Upper lobe of right lung (tissue), 1 donor: ENCODE data around the gene USB1. TPM values are rescaled to one million over a fixed set of nuclear protein-coding genes. Genes with fewer than 3 reads are reported as not detected.
A peak's percentile ranks its signal among the peaks of the same experiment; 100 is the strongest.

ENCODE experiments used
- ATAC-seq: fragments of 200-7000 bp; cut with Tn5 transposase; one replicate; pipeline ENCODE4 v1.9.1; 2020; ENCODE audit warnings: mild to moderate bottlenecking, moderate library complexity
- DNase-seq: peaks from one replicate; pipeline ENCODE4 v3.0.0-alpha.2; 2020
- H3K27ac ChIP-seq: fragments of 200-600 bp; one replicate; pipeline ENCODE4 v1.8.0; 2022
- H3K27me3 ChIP-seq: fragments of 200-600 bp; one replicate; pipeline ENCODE4 v1.8.0; 2022; ENCODE audit warnings: mild to moderate bottlenecking
- H3K36me3 ChIP-seq: fragments of 200-600 bp; one replicate; pipeline ENCODE4 v1.8.0; 2022
- H3K4me1 ChIP-seq: fragments of 200-600 bp; one replicate; pipeline ENCODE4 v1.8.0; 2022
- H3K4me3 ChIP-seq: fragments of 200-600 bp; one replicate; pipeline ENCODE4 v1.8.0; 2022; ENCODE audit warnings: mild to moderate bottlenecking
- H3K9me3 ChIP-seq: fragments of 200-600 bp; one replicate; pipeline ENCODE4 v1.8.0; 2022
- intact Hi-C: fragments of 100-400 bp; cut with DNase I; formaldehyde crosslinking; loops from one replicate; pipeline ENCODE4 v1.11.0; 2022
- total RNA-seq: library from RNA; stranded (reverse); fragmentation: NEBNext Ultra II Directional; extraction: Animal tissue kit (Norgen Biotek cat#: 25700); gene quantifications from one replicate; pipeline ENCODE4 v1.2.1, GENCODE V29; 2021
- TF ChIP-seq, protein P1 (sequence below): fragments of 200-600 bp; IDR thresholded peaks from one replicate; pipeline ENCODE4 v1.8.0; 2022; ENCODE audit warnings: antibody characterized with exemption
- donor health status: DM: no; HTN: yes; CAD: no; lungs with severe emphysema.

Gene USB1
- total RNA-seq, 1 donor from 2014 or later, result 37.4 TPM

GRCh38 chr16:58022601-58023371 is 21.6 kb downstream of the USB1 start:
- Histone ChIP-seq H3K27me3 (no peaks in the 10 kb centered on the region), H3K4me3 (no peak overlapping the region), H3K36me3 (peaks cover 18% of the 10 kb centered on the region), H3K9me3 (no peaks in the 10 kb centered on the region), H3K4me1 (peaks cover 35% of the 10 kb centered on the region), H3K27ac (no peak overlapping the region)
- TF ChIP-seq, protein P1, sequence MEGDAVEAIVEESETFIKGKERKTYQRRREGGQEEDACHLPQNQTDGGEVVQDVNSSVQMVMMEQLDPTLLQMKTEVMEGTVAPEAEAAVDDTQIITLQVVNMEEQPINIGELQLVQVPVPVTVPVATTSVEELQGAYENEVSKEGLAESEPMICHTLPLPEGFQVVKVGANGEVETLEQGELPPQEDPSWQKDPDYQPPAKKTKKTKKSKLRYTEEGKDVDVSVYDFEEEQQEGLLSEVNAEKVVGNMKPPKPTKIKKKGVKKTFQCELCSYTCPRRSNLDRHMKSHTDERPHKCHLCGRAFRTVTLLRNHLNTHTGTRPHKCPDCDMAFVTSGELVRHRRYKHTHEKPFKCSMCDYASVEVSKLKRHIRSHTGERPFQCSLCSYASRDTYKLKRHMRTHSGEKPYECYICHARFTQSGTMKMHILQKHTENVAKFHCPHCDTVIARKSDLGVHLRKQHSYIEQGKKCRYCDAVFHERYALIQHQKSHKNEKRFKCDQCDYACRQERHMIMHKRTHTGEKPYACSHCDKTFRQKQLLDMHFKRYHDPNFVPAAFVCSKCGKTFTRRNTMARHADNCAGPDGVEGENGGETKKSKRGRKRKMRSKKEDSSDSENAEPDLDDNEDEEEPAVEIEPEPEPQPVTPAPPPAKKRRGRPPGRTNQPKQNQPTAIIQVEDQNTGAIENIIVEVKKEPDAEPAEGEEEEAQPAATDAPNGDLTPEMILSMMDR, result no peak
- peak; percentile 92 for DNase-seq
- intact Hi-C loops, result loop anchor here (5.0 kb wide), 1 partner anchor 100 kb away; no protein-coding TSS in a partner anchor
- peak; percentile 14 for ATAC-seq

DNA sequence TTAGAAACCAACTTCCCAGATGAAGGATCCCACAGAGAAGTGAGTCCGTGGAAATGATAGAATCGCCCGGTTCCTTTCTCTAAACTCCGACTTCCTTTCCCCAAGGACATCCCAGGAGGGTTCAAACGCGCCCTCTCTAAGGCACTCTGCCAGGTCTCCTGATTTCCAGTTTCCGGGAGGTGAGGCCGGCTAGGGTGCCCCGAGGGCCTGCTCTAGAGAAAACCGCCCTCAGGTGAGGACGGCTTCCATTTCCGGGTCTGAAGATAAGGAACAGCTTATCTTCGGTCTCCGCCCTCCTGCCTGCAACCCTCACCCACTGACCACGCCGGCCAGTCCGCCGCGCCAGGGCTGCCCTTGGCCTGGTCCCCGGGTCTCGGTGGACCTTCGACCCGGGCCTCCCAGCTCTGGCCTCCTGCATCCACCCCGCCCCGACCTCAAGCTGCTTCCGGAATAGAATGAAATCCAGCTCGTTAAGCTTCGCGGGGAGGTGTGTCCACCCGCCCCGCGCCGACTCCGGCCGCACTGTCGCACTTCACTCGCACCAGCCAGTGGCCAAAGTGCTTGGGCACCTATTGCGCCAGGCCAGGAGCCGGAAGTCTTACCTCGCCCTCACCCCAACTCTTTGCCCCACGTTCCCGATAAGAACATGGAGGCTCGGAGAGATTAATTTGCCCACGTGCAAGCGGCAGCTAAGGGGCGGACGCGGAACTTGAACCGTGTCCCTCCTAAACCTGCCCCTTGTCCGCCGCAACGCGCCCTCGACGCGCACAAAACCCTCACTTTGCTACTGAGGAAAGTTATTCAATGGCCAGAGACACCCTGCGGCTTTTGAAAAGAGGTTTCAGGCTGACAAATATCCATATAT is 23.5 kb downstream of the USB1 start:
- intact Hi-C loops, result loop anchor here (5.0 kb wide), 1 partner anchor 98 kb away; no protein-coding TSS in a partner anchor
- peak; percentile 40 for ATAC-seq
- Histone ChIP-seq H3K36me3 (peaks cover 3% of the 10 kb centered on the region), H3K4me1 (peaks cover 49% of the 10 kb centered on the region), H3K9me3 (no peaks in the 10 kb centered on the region), H3K27ac (peak overlapping the region; percentile 78), H3K27me3 (no peaks in the 10 kb centered on the region), H3K4me3 (peak overlapping the region; percentile 77)
- peak; percentile 90 for DNase-seq
- TF ChIP-seq, protein P1, result no peak

GRCh38 chr16:58025351-58026138 is 24.3 kb downstream of the USB1 start, which contains the start of gene MMP15:
Gene MMP15 (plus strand): TSS chr16:58025754. CDS start chr16:58026351, 597 bp downstream.
- peak within 1 kb of the TSS; percentile 77 for H3K4me3 ChIP-seq
- TF ChIP-seq, protein P1, result no peak
- H3K9me3 ChIP-seq, result no peaks in the 10 kb centered on the region
- intact Hi-C loops, result no loop called here
- DNase-seq (peak; percentile 96), ATAC-seq (peak; percentile 82)
- H3K27ac ChIP-seq, result peak within 1 kb of the TSS; percentile 78
- no peaks in the 10 kb centered on the region for H3K27me3 ChIP-seq
- peaks cover 56% of the 10 kb centered on the region for H3K4me1 ChIP-seq
- H3K36me3 ChIP-seq, result no peaks in the 10 kb centered on the region

DNA sequence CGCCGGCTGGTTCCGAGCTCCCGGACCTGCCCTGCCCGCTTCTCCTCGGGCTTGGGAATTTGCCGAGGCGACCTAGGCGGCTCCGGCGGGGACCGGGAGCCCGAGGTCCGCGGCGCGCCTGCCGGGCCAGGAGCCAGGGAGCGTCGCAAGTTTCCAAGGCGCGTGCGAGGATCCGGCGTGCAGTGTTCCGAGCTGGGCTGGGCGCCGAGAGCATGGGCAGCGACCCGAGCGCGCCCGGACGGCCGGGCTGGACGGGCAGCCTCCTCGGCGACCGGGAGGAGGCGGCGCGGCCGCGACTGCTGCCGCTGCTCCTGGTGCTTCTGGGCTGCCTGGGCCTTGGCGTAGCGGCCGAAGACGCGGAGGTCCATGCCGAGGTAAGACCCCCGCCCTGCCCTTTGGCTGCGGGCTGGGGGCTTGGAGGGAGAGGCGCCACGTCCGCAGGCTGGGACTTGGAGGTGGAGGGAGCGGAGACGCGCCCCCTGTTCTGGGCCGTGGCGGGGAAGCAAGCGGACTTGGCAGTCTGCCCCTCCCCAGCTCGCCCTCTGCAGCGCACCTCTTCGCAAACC is 25.0 kb downstream of the USB1 start:
- Histone ChIP-seq H3K36me3 (no peaks in the 10 kb centered on the region), H3K4me3 (peak overlapping the region; percentile 77), H3K27ac (peak overlapping the region; percentile 78), H3K4me1 (peaks cover 63% of the 10 kb centered on the region), H3K27me3 (no peaks in the 10 kb centered on the region), H3K9me3 (no peaks in the 10 kb centered on the region)
- intact Hi-C loops, result no loop called here
- DNase-seq (peak; percentile 82), ATAC-seq (peak; percentile 41)
- TF ChIP-seq, protein P1, result no peak

- no peaks in the 10 kb centered on the region for H3K9me3 ChIP-seq
- H3K27me3 ChIP-seq, result no peaks in the 10 kb centered on the region
- H3K27ac ChIP-seq, result peak overlapping the region; percentile 78
- peak overlapping the region; percentile 77 for H3K4me3 ChIP-seq
- H3K36me3 ChIP-seq, result no peaks in the 10 kb centered on the region
- ATAC-seq (no peak), DNase-seq (peak; percentile 71)
- TF ChIP-seq, protein P1, result no peak
- intact Hi-C loops, result no loop called here
- H3K4me1 ChIP-seq, result peaks cover 66% of the 10 kb centered on the region
Observed at GRCh38 chr16:58026705-58027160, 25.5 kb downstream of the USB1 start.
